Measurements from ENCODE around the gene SEMA3D.

SEMA3D gene

GRCh38 chr7:85031475-85031874 lies 155.4 kb downstream of the SEMA3D start:
- DNase-seq (ENCODE audit: low read depth): no peak
- TF ChIP-seq CTCF (conservative IDR thresholded peaks at IDR 0.05; ENCODE audit: control insufficient read depth, insufficient read depth, low read depth, low read length): no peak

GRCh38 chr7:85030893-85031292 lies 156.0 kb downstream of the SEMA3D start:
- TF ChIP-seq CTCF (conservative IDR thresholded peaks at IDR 0.05; ENCODE audit: control insufficient read depth, insufficient read depth, low read depth, low read length): peak; percentile 49
- peak; percentile 64 for DNase-seq (ENCODE audit: low read depth)

More at GRCh38 chr7:85031475-85031874, 155.4 kb downstream of the SEMA3D start:
- no peak overlapping the region for H3K4me3 ChIP-seq (ENCODE audit: control insufficient read depth, low read depth, low read length)

GRCh38 chr7:85025312-85025756 lies 161.5 kb downstream of the SEMA3D start:
- no peak overlapping the region for H3K4me3 ChIP-seq (ENCODE audit: control insufficient read depth, low read depth, low read length)
- DNase-seq (ENCODE audit: low read depth): no peak
- TF ChIP-seq CTCF (conservative IDR thresholded peaks at IDR 0.05; ENCODE audit: control insufficient read depth, insufficient read depth, low read depth, low read length): no peak

More at GRCh38 chr7:85030893-85031292, 156.0 kb downstream of the SEMA3D start:
- H3K4me3 ChIP-seq (ENCODE audit: control insufficient read depth, low read depth, low read length): no peak overlapping the region

- no peak overlapping the region for H3K4me3 ChIP-seq (ENCODE audit: control insufficient read depth, low read depth, low read length)
- TF ChIP-seq CTCF (conservative IDR thresholded peaks at IDR 0.05; ENCODE audit: control insufficient read depth, insufficient read depth, low read depth, low read length): no peak
- no peak for DNase-seq (ENCODE audit: low read depth)
Measured at GRCh38 chr7:85023916-85024315, 162.9 kb downstream of the SEMA3D start.

- TF ChIP-seq CTCF (conservative IDR thresholded peaks at IDR 0.05; ENCODE audit: control insufficient read depth, insufficient read depth, low read depth, low read length): peak; percentile 52
- H3K4me3 ChIP-seq (ENCODE audit: control insufficient read depth, low read depth, low read length): no peak overlapping the region
- peak; percentile 61 for DNase-seq (ENCODE audit: low read depth)
Measured at GRCh38 chr7:85023066-85023712, 163.7 kb downstream of the SEMA3D start.

- DNase-seq (ENCODE audit: low read depth): no peak
- no peak overlapping the region for H3K4me3 ChIP-seq (ENCODE audit: control insufficient read depth, low read depth, low read length)
- TF ChIP-seq CTCF (conservative IDR thresholded peaks at IDR 0.05; ENCODE audit: control insufficient read depth, insufficient read depth, low read depth, low read length): no peak
Measured at GRCh38 chr7:85022064-85022697, 164.7 kb downstream of the SEMA3D start.

Data from fibroblast of mammary gland (primary cell).